HCT116 (cell line): ENCODE data around the gene TMPRSS11A. TPM values are rescaled to one million over a fixed set of nuclear protein-coding genes. Genes with fewer than 3 reads are reported as not detected.

Experiments
- ATAC-seq: fragments of 200-7000 bp; cut with Tn5 transposase; 2 replicates; pipeline ENCODE4 v1.9.1; 2020; ENCODE audit warnings: mild to moderate bottlenecking, moderate library complexity
- BruUV-seq: library from RNA; stranded (reverse); fragments of 400-500 nt; replicated peaks from 2 replicates; lab custom pipeline; 2021; lab: Mats Ljungman, UMichigan
- CTCF ChIA-PET: fragments of 300-600 bp; sonication (Branson Sonifier 250); formaldehyde crosslinking; loops from one replicate; lab custom pipeline; 2021; ENCODE audit warnings: antibody characterized with exemption; lab: Charles Lee
- POLR2A ChIA-PET: fragments of 300-600, 350-600 bp; sonication (Branson Sonifier 250); formaldehyde crosslinking; loops from one replicate; lab custom pipeline; 2021; ENCODE audit warnings: antibody characterized with exemption; lab: Charles Lee
- RAD21 ChIA-PET, 2 experiments: fragments of 300-600 bp; sonication (Branson Sonifier 250); formaldehyde crosslinking; loops; one replicate each; lab custom pipeline; 2023; ENCODE audit warnings: low total read pairs in 2 of 2; ENCODE audit not compliant: uncharacterized antibody in 2 of 2, unreplicated experiment in 2 of 2, low non-redundant PET in 1 of 2; lab: Charles Lee
- DNase-seq: peaks from one replicate; pipeline ENCODE4 v3.0.0-alpha.2; 2010; ENCODE audit warnings: low read depth, low spot score
- H2AFZ ChIP-seq: fragments of 200-600 bp; shearing (Covaris generic), sonication (generic); 2 replicates; pipeline ENCODE4 v1.6.1; 2017; ENCODE audit warnings: low read depth, mixed run types, mixed read lengths, antibody characterized with exemption, low read length; ENCODE audit not compliant: poor library complexity, severe bottlenecking
- H3K27ac ChIP-seq: 2 replicates; pipeline ENCODE4 v1.5.1; 2012; ENCODE audit warnings: low read depth, low read length
- H3K27me3 ChIP-seq: fragments of 200-600 bp; sonication (generic); 2 replicates; pipeline ENCODE4 v1.6.1; 2016; ENCODE audit warnings: mixed run types, low read length, mixed read lengths; ENCODE audit not compliant: insufficient read depth
- H3K36me3 ChIP-seq, 2 experiments: fragments of 200-500 bp in 1 of 2; fragments of 200-600 bp in 1 of 2; sonication (Bioruptor generic) in 1 of 2; sonication (generic) in 1 of 2; 2 replicates each; pipeline versions ENCODE4 v1.5.1 to v1.6.1; 2014 to 2016; ENCODE audit warnings: low read length in 2 of 2, inconsistent platforms in 1 of 2, mixed read lengths in 1 of 2, mixed run types in 1 of 2; ENCODE audit not compliant: insufficient read depth in 2 of 2, control insufficient read depth in 1 of 2
- H3K4me1 ChIP-seq, 2 experiments: fragments of 200-600 bp in 1 of 2; sonication (generic) in 1 of 2; 2 replicates each; pipeline versions ENCODE4 v1.5.1 to v1.6.1; 2012 to 2017; ENCODE audit warnings: low read length in 2 of 2, inconsistent platforms in 1 of 2, mild to moderate bottlenecking in 1 of 2, mixed read lengths in 1 of 2, mixed run types in 1 of 2, moderate library complexity in 1 of 2; ENCODE audit not compliant: insufficient read depth in 2 of 2, control insufficient read depth in 1 of 2
- H3K4me2 ChIP-seq: fragments of 200-600 bp; sonication (generic); 2 replicates; pipeline ENCODE4 v1.6.1; 2017; ENCODE audit warnings: mixed run types, low read length, mixed read lengths
- H3K4me3 ChIP-seq, 2 experiments: fragments of 200-600 bp in 1 of 2; sonication (generic) in 1 of 2; replicated peaks in 1 of 2; 2 replicates each; pipeline ENCODE4 v1.5.1; 2011 to 2016; ENCODE audit warnings: low read length in 2 of 2, control low read depth in 1 of 2, low read depth in 1 of 2, mild to moderate bottlenecking in 1 of 2, mixed read lengths in 1 of 2, mixed run types in 1 of 2
- H3K79me2 ChIP-seq: fragments of 200-600 bp; sonication (generic); 2 replicates; pipeline ENCODE4 v1.6.1; 2017; ENCODE audit warnings: mild to moderate bottlenecking, mixed run types, low read length, moderate library complexity, mixed read lengths; ENCODE audit not compliant: insufficient read depth
- H3K9ac ChIP-seq: fragments of 200-600 bp; sonication (generic); 2 replicates; pipeline ENCODE4 v1.6.1; 2016; ENCODE audit warnings: low read length, mixed read lengths
- H3K9me2 ChIP-seq: fragments of 200-600 bp; sonication (generic), shearing (Covaris generic); 2 replicates; pipeline ENCODE4 v1.6.1; 2017; ENCODE audit warnings: mixed run types, mild to moderate bottlenecking, moderate library complexity; ENCODE audit not compliant: insufficient read depth
- H3K9me3 ChIP-seq, 2 experiments: fragments of 200-500 bp in 1 of 2; fragments of 200-600 bp in 1 of 2; sonication (Bioruptor generic) in 1 of 2; sonication (generic) in 1 of 2; 2 replicates each; pipeline ENCODE4 v1.6.1; 2014 to 2017; ENCODE audit warnings: low read length in 2 of 2, mixed read lengths in 2 of 2, inconsistent platforms in 1 of 2, low read depth in 1 of 2, mild to moderate bottlenecking in 1 of 2, mixed run types in 1 of 2, moderate library complexity in 1 of 2; ENCODE audit not compliant: control insufficient read depth in 1 of 2, insufficient read depth in 1 of 2
- H4K20me1 ChIP-seq: fragments of 200-600 bp; sonication (generic), shearing (Covaris generic); 2 replicates; pipeline ENCODE4 v1.6.1; 2017; ENCODE audit warnings: mixed run types, mild to moderate bottlenecking, moderate library complexity; ENCODE audit not compliant: insufficient read depth
- ATF3 ChIP-seq: IDR thresholded peaks from 2 replicates; pipeline ENCODE4 v1.6.1; 2012
- CEBPB ChIP-seq: IDR thresholded peaks from 2 replicates; pipeline ENCODE4 v1.6.1; 2012; ENCODE audit warnings: low read depth
- CTCF ChIP-seq, 3 experiments: fragments of 200-600 bp in 1 of 3; sonication (generic) in 1 of 3; IDR thresholded peaks in 2 of 3; conservative IDR thresholded peaks in 1 of 3; 2 replicates each; pipeline ENCODE4 v1.5.1; 2012 to 2017; ENCODE audit warnings: low read depth in 2 of 3, low read length in 2 of 3, antibody characterized with exemption in 1 of 3, borderline replicate concordance in 1 of 3, control low read depth in 1 of 3, mild to moderate bottlenecking in 1 of 3, mixed read lengths in 1 of 3, mixed run types in 1 of 3, moderate library complexity in 1 of 3; ENCODE audit not compliant: insufficient read depth in 1 of 3
- EZH2 ChIP-seq: fragments of 200-600 bp; sonication (generic); IDR thresholded peaks from 2 replicates; pipeline ENCODE4 v1.6.1; 2017; ENCODE audit warnings: antibody characterized with exemption, mixed run types
- FOSL1 ChIP-seq: IDR thresholded peaks from 2 replicates; pipeline ENCODE4 v1.6.1; 2012; ENCODE audit warnings: low read depth
- JUND ChIP-seq: IDR thresholded peaks from 2 replicates; pipeline ENCODE4 v1.6.1; 2012
- MAX ChIP-seq: IDR thresholded peaks from 2 replicates; pipeline ENCODE4 v1.6.1; 2012
- POLR2A ChIP-seq: IDR thresholded peaks from 2 replicates; pipeline ENCODE4 v1.7.0; 2011; ENCODE audit warnings: borderline replicate concordance; ENCODE audit not compliant: insufficient read depth, insufficient read length; ENCODE audit errors: extremely low read depth
- POLR2AphosphoS5 ChIP-seq: IDR thresholded peaks from 2 replicates; pipeline ENCODE4 v1.6.1; 2011; ENCODE audit warnings: mild to moderate bottlenecking, low read depth, low read length, moderate library complexity
- RAD21 ChIP-seq: IDR thresholded peaks from 2 replicates; pipeline ENCODE4 v1.6.1; 2012; ENCODE audit warnings: low read depth, mild to moderate bottlenecking
- SIN3A ChIP-seq: IDR thresholded peaks from 2 replicates; pipeline ENCODE4 v1.6.1; 2012; ENCODE audit warnings: low read depth
- SRF ChIP-seq: IDR thresholded peaks from 2 replicates; pipeline ENCODE4 v1.6.1; 2012; ENCODE audit warnings: low read depth
- TCF7L2 ChIP-seq: IDR thresholded peaks from 2 replicates; pipeline ENCODE4 v1.7.0; 2011; ENCODE audit warnings: borderline replicate concordance, inconsistent platforms; ENCODE audit not compliant: insufficient read depth, insufficient read length; ENCODE audit errors: extremely low read depth
- ZFX ChIP-seq: fragments of 450-650 bp; IDR thresholded peaks from 2 replicates; pipeline ENCODE4 v1.6.1; 2017
- intact Hi-C: fragments of 100-400 bp; cut with micrococcal nuclease; formaldehyde crosslinking; loops from 2 replicates; pipeline ENCODE4 v1.10.0; 2022
- total RNA-seq: library from RNA; stranded (reverse); gene quantifications from one replicate; pipeline ENCODE4 v1.2.1, GENCODE V29; 2021; ENCODE audit not compliant: unreplicated experiment

The TMPRSS11A gene
- total RNA-seq, 1 experiment from 2014 or later = not detected

GRCh38 chr4:67934628-67935027 is 28.7 kb downstream of the TMPRSS11A start:
- Histone ChIP-seq H3K4me3 (no peak overlapping the region), H3K9ac (no peak overlapping the region), H3K9me2 (no peaks in the 10 kb centered on the region), H2AFZ (no peak overlapping the region), H3K9me3 (no peaks in the 10 kb centered on the region), H3K36me3 (no peaks in the 10 kb centered on the region), H3K4me2 (no peak overlapping the region), H3K27me3 (no peaks in the 10 kb centered on the region), H4K20me1 (no peaks in the 10 kb centered on the region), H3K79me2 (no peaks in the 10 kb centered on the region), H3K4me1 (peaks cover 0 to 5% of the 10 kb centered on the region in 2 experiments; a peak in 2 of 4 replicates), H3K27ac (no peak overlapping the region)
- intact Hi-C loops = no loop called here
- CTCF ChIA-PET = interaction anchor here (1.4 kb wide), 1 partner anchor 16 kb away, joined by 3 read pairs; no protein-coding TSS in a partner anchor
- RAD21 ChIA-PET = no interaction called here
- POLR2A ChIA-PET = no interaction called here
- BruUV-seq = no TSS peak
- TF ChIP-seq MAX = no peak
- TF ChIP-seq FOSL1 = no peak
- ATAC-seq (no peak), DNase-seq (no peak)

- CTCF ChIA-PET = no interaction called here
- BruUV-seq = no TSS peak
Measured at GRCh38 chr4:67933755-67934154, 29.5 kb downstream of the TMPRSS11A start.

More at GRCh38 chr4:67933755-67934154, 29.5 kb downstream of the TMPRSS11A start:
- Histone ChIP-seq H3K27me3 (no peaks in the 10 kb centered on the region), H3K9me3 (no peaks in the 10 kb centered on the region), H3K4me3 (no peak overlapping the region), H4K20me1 (no peaks in the 10 kb centered on the region), H3K4me1 (peaks cover 0 to 14% of the 10 kb centered on the region in 2 experiments; a peak in 2 of 4 replicates), H3K79me2 (no peaks in the 10 kb centered on the region), H3K27ac (no peak overlapping the region), H3K36me3 (no peaks in the 10 kb centered on the region), H2AFZ (no peak overlapping the region), H3K4me2 (no peak overlapping the region), H3K9me2 (no peaks in the 10 kb centered on the region), H3K9ac (no peak overlapping the region)
- intact Hi-C loops = no loop called here
- no peak for DNase-seq
- TF ChIP-seq EZH2 = no peak
- no peak for TF ChIP-seq SIN3A
- no peak for TF ChIP-seq RAD21
- TF ChIP-seq JUND = no peak
- no peak for TF ChIP-seq CTCF (IDR thresholded peaks at IDR 0.05 in 2 of 3, conservative IDR thresholded peaks at IDR 0.05 in 1 of 3; ENCODE audit: borderline replicate concordance in 1 of 3, insufficient read depth in 1 of 3, low read depth in 2 of 3, low read length in 2 of 3)
- TF ChIP-seq ATF3 = no peak
- TF ChIP-seq ZFX = no peak
- no peak for TF ChIP-seq MAX
- no peak for TF ChIP-seq TCF7L2
- no peak for TF ChIP-seq POLR2A
- no peak for TF ChIP-seq FOSL1
- no peak for TF ChIP-seq SRF
- no peak for TF ChIP-seq CEBPB
- TF ChIP-seq POLR2AphosphoS5 = no peak
- ChIA-PET RAD21 (no interaction called here), POLR2A (no interaction called here)
- no peak for ATAC-seq
